OCI-LY3 (cell line): Measurements from ENCODE around the gene TAF1.
"Not testable (repeated sequence)": the region's sequence is repeated elsewhere in the genome, so short reads cannot be mapped to it uniquely, and the experiment has no call there.

Experiments used
- H2AFZ ChIP-seq: fragments of 200-600, 300-600 bp; shearing (Covaris generic); 2 replicates; pipeline ENCODE4 v1.6.0; 2014; ENCODE audit warnings: antibody characterized with exemption, low read depth, low read length
- H3K27ac ChIP-seq: fragments of 200-600, 300-600 bp; sonication (generic); 2 replicates; pipeline ENCODE4 v1.5.1; 2014; ENCODE audit warnings: mild to moderate bottlenecking, low read length, moderate library complexity, mixed read lengths
- H3K27me3 ChIP-seq: fragments of 200-600, 300-600 bp; sonication (generic); 2 replicates; pipeline ENCODE4 v1.6.1; 2014; ENCODE audit warnings: low read depth, low read length, mixed read lengths
- H3K36me3 ChIP-seq: fragments of 200-600, 300-600 bp; sonication (generic); replicated peaks from 2 replicates; pipeline ENCODE3; 2014; ENCODE audit warnings: low read depth, low read length, mixed read lengths
- H3K4me1 ChIP-seq: fragments of 300-600, 200-600 bp; sonication (generic); 2 replicates; pipeline ENCODE4 v1.6.1; 2014; ENCODE audit warnings: low read length, mixed read lengths
- H3K4me2 ChIP-seq: fragments of 200-600, 300-600 bp; sonication (generic); 2 replicates; pipeline ENCODE4 v1.6.1; 2014; ENCODE audit warnings: low read length, mixed read lengths
- H3K4me3 ChIP-seq: fragments of 300-600, 200-600 bp; sonication (generic); 2 replicates; pipeline ENCODE4 v1.5.1; 2014; ENCODE audit warnings: antibody characterized with exemption, mild to moderate bottlenecking, low read length, moderate library complexity
- H3K79me2 ChIP-seq: fragments of 300-600, 200-600 bp; shearing (Covaris generic); 2 replicates; pipeline ENCODE4 v1.6.1; 2014; ENCODE audit warnings: mild to moderate bottlenecking, low read length, mixed read lengths
- H3K9ac ChIP-seq: fragments of 300-600, 200-600 bp; shearing (Covaris generic); 2 replicates; pipeline ENCODE4 v1.6.0; 2014; ENCODE audit warnings: mild to moderate bottlenecking, low read length, moderate library complexity
- H3K9me3 ChIP-seq: fragments of 200-600, 300-600 bp; shearing (Covaris generic); 2 replicates; pipeline ENCODE4 v1.6.1; 2014; ENCODE audit warnings: low read length, mixed read lengths; ENCODE audit not compliant: insufficient read depth
- H4K20me1 ChIP-seq: fragments of 200-600, 300-600 bp; sonication (generic); 2 replicates; pipeline ENCODE4 v1.6.1; 2016; ENCODE audit warnings: low read length, mixed read lengths; ENCODE audit not compliant: insufficient read depth
- CTCF ChIP-seq: fragments of 200-600, 300-600 bp; sonication (generic); IDR thresholded peaks from 2 replicates; pipeline ENCODE4 v1.5.1; 2014; ENCODE audit warnings: antibody characterized with exemption, low read length, low read depth
- EZH2phosphoT487 ChIP-seq: fragments of 200-600 bp; shearing (Covaris generic); IDR thresholded peaks from 2 replicates; pipeline ENCODE4 v1.6.1; 2018; ENCODE audit warnings: antibody characterized with exemption, mixed run types, low read depth

TAF1 gene

GRCh38 chrX:71493111-71493613, 127.0 kb downstream of the TAF1 start:
- H3K4me1 ChIP-seq = no peaks in the 10 kb centered on the region
- H4K20me1 ChIP-seq = no peaks in the 10 kb centered on the region
- H2AFZ ChIP-seq = no peak overlapping the region
- no peak overlapping the region for H3K4me2 ChIP-seq
- no peaks in the 10 kb centered on the region for H3K9me3 ChIP-seq
- H3K27ac ChIP-seq = no peak overlapping the region
- no peak overlapping the region for H3K4me3 ChIP-seq
- H3K79me2 ChIP-seq = no peaks in the 10 kb centered on the region
- H3K36me3 ChIP-seq = no peaks in the 10 kb centered on the region
- H3K9ac ChIP-seq = no peak overlapping the region
- TF ChIP-seq EZH2phosphoT487 = no peak
- TF ChIP-seq CTCF = no peak
- H3K27me3 ChIP-seq = no peaks in the 10 kb centered on the region

- H3K4me3 ChIP-seq = not testable (repeated sequence)
Observed at GRCh38 chrX:71495979-71496378, 129.8 kb downstream of the TAF1 start.

DNA sequence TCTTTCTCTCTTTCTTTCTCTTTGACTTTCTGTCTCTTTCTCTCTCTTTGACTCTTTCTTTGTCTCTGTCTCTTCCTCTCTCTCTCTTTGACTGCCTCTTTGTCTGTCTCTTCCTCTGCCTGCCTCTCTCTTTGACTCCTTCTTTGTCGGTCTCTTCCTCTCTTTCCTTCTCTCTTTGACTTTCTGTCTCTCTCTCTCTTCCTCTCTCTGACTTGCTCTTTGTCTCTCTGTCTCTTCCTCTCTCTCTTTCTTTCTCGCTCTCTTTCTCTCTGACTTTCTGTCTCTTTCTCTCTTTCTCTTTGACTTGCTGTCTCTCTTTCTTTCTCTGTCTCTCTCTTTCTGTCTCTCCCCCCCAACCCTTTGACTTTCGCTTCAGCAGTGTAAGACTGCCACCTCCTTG, 130.3 kb downstream of the TAF1 start:
- Histone ChIP-seq H3K27me3 (no peaks in the 10 kb centered on the region), H3K4me3 (no peak overlapping the region), H3K36me3 (no peaks in the 10 kb centered on the region), H3K79me2 (no peaks in the 10 kb centered on the region), H3K4me1 (no peaks in the 10 kb centered on the region), H2AFZ (no peak overlapping the region), H3K9ac (no peak overlapping the region), H4K20me1 (no peaks in the 10 kb centered on the region), H3K9me3 (no peaks in the 10 kb centered on the region), H3K4me2 (no peak overlapping the region), H3K27ac (no peak overlapping the region)
- TF ChIP-seq EZH2phosphoT487 (no peak), CTCF (no peak)

More at GRCh38 chrX:71495979-71496378, 129.8 kb downstream of the TAF1 start:
- H4K20me1 ChIP-seq, H3K79me2 ChIP-seq, H3K27ac ChIP-seq, H2AFZ ChIP-seq, H3K4me1 ChIP-seq, H3K4me2 ChIP-seq, H3K27me3 ChIP-seq, H3K9ac ChIP-seq, H3K9me3 ChIP-seq, H3K36me3 ChIP-seq: not testable (repeated sequence)

- H3K4me3 ChIP-seq, H3K27me3 ChIP-seq, H3K9ac ChIP-seq, H3K9me3 ChIP-seq, H4K20me1 ChIP-seq, H3K4me1 ChIP-seq, H3K4me2 ChIP-seq, H3K79me2 ChIP-seq, H3K27ac ChIP-seq, H2AFZ ChIP-seq, H3K36me3 ChIP-seq: not testable (repeated sequence)
Observed at GRCh38 chrX:71502080-71502479, 135.9 kb downstream of the TAF1 start.

DNA sequence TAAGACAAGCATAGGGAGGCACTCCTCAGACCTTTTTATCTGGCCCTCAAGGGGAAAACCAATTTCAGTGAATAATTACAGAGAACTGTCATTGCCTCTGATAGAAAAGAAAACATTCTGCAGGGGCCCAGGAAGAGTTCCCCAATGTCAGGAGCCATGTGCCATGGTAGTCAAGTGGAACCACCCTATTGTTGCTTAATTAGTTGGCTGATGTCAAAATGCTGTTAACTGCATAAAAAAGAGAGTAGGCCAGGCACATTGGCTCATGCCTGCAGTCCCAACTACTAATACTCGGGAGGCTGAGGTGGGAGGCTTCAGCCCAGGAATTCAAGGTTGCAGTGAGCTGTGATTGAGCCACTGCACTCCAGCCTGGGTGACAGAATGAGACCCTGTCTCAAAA, 138.2 kb downstream of the TAF1 start:
- Histone ChIP-seq H2AFZ (no peak overlapping the region), H3K4me1 (no peaks in the 10 kb centered on the region), H3K79me2 (no peaks in the 10 kb centered on the region), H4K20me1 (no peaks in the 10 kb centered on the region), H3K36me3 (no peaks in the 10 kb centered on the region), H3K27ac (no peak overlapping the region), H3K27me3 (no peaks in the 10 kb centered on the region), H3K9me3 (no peaks in the 10 kb centered on the region), H3K9ac (no peak overlapping the region), H3K4me3 (no peak overlapping the region), H3K4me2 (no peak overlapping the region)
- no peak for TF ChIP-seq CTCF
- TF ChIP-seq EZH2phosphoT487 = no peak
